Omental fat pad (tissue), 4 donors: ENCODE data around the gene WDR27. TPM values are rescaled to one million over a fixed set of nuclear protein-coding genes. Genes with fewer than 3 reads are reported as not detected.

ENCODE experiments used
- ATAC-seq: fragments of 150-250 bp; one replicate; pipeline ENCODE4 v1.9.1; 2016; ENCODE audit warnings: mild to moderate bottlenecking, moderate library complexity; ENCODE audit not compliant: low FRiP score
- DNase-seq: peaks from one replicate; pipeline ENCODE4 v3.0.0-alpha.2; 2019; ENCODE audit warnings: low spot score
- total RNA-seq, 4 donors: library from RNA; depleted of rRNA; stranded (reverse); fragments of >200 nt; gene quantifications; one replicate each; pipeline ENCODE4 v1.1.0, GENCODE V29; 2016
- TF ChIP-seq, protein P1 (sequence below), 3 donors: fragments of 450-650 bp; IDR thresholded peaks; one replicate each; pipeline ENCODE4 v1.5.1; 2016 to 2017; ENCODE audit warnings: antibody characterized with exemption in 3 of 3, mild to moderate bottlenecking in 3 of 3, moderate library complexity in 2 of 3

WDR27 gene
- total RNA-seq, 4 donors from 2014 or later = 18.9 to 35.9 (median 21.7) TPM

DNA sequence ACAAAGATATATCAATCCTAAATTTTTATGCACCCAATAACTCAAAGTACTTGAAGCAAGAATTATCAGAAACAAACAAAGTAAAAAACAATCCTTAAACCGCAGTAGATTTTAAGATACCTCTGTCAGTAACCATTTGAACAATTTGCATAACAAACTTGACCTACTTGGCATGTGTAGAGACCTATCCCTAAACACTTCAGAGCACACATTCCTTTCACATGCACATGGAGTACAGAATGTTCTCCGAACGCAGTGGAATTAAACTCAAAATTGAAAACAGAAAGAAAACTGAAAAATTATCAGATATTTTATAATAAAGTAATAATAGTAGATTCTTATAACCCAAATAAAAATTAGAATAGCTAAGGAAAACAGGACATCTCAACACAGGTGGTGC lies 285.6 kb downstream of the WDR27 start:
- no peak for ATAC-seq
- DNase-seq = no peak
- TF ChIP-seq, protein P1, sequence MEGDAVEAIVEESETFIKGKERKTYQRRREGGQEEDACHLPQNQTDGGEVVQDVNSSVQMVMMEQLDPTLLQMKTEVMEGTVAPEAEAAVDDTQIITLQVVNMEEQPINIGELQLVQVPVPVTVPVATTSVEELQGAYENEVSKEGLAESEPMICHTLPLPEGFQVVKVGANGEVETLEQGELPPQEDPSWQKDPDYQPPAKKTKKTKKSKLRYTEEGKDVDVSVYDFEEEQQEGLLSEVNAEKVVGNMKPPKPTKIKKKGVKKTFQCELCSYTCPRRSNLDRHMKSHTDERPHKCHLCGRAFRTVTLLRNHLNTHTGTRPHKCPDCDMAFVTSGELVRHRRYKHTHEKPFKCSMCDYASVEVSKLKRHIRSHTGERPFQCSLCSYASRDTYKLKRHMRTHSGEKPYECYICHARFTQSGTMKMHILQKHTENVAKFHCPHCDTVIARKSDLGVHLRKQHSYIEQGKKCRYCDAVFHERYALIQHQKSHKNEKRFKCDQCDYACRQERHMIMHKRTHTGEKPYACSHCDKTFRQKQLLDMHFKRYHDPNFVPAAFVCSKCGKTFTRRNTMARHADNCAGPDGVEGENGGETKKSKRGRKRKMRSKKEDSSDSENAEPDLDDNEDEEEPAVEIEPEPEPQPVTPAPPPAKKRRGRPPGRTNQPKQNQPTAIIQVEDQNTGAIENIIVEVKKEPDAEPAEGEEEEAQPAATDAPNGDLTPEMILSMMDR (IDR thresholded peaks at IDR 0.05) = no peak

DNA sequence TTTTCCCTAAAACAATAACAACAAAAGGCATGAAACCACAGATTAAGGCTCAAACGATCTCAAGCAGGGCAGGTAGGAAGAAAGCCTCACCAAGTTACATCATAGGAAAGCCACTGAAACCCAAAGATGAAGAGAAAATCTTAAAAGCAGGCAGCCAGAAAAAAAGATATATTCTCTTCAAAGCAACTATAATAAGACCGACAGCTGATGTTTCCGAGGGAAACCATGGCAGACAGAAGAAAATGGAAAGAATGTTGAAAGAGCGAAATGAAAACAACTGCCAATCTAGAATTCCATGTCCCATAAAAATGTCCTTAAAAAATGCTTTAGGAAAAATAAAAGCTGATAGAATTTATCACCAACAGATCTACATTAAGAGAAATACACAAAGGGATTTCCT lies 286.6 kb downstream of the WDR27 start:
- TF ChIP-seq, protein P1 (IDR thresholded peaks at IDR 0.05) = no peak
- DNase-seq = no peak
- ATAC-seq = no peak

DNA sequence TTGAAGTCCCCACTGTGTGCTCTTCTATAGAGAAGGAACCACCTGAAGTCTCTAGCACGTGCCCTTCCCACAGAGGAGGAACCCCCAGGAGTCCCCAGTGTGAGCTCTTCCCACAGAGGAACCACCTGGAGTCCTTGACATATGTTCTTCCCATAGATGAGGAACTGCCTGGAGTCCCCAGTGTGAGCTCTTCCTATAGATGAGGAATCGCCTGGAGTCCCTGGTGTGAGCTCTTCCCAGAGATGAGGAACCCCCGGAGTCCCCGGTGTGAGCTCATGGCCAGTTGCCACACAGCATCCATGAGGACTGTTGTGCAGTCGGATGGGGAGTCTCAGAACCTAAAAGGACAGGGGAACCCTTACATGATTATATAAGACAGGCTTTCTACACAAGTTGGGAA lies 290.1 kb downstream of the WDR27 start:
- DNase-seq (no peak), ATAC-seq (no peak)
- TF ChIP-seq, protein P1 (IDR thresholded peaks at IDR 0.05) = no peak

DNA sequence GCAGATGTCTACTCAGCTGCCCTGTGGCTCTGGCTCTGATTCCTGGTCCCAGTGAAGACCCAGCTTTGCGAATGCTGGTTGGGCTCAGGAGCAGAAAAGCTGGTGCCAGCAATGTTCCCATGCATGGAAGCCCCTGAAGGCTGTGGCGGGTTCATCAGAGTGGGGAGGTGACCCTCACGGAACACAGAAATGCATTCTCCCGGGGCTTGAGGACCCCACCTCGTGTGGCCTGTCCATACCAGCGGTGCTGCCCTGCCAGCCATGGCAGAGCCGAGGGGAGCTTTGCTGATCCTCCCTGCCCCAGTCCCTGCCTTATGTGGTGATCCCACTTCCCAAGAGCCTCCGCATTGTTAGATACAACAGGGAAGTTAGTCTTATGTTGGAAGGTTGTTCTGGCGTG lies 290.5 kb downstream of the WDR27 start:
- TF ChIP-seq, protein P1 (IDR thresholded peaks at IDR 0.05) = no peak
- no peak for DNase-seq
- no peak for ATAC-seq

DNA sequence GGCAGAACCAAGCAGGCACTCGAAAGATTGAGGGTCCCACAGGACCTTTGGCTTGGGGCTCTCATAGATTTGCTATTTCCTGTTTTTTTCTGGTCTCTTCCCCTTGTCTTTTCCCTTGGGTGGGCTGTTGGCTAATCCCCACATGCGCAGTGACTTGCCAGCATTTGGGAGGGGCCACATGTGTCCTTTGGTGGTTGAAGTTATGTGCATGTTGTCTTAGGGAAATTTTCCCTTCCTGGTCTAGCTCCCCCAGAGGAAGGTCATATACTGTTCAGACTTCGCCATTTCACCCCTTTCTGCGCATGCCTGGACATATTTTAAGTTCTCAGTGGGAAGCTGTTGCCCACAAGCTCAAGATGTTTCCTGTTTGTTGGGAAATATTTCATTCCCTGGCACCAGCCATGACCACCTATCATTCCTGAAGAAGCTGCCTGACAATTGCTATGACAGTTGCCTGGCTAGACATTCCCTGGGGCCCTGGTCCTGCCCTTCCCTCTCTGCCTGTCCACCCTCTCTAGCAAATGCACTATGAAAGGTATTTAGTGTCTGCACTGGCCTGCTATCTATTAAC lies 292.0 kb downstream of the WDR27 start:
- no peak for ATAC-seq

DNA sequence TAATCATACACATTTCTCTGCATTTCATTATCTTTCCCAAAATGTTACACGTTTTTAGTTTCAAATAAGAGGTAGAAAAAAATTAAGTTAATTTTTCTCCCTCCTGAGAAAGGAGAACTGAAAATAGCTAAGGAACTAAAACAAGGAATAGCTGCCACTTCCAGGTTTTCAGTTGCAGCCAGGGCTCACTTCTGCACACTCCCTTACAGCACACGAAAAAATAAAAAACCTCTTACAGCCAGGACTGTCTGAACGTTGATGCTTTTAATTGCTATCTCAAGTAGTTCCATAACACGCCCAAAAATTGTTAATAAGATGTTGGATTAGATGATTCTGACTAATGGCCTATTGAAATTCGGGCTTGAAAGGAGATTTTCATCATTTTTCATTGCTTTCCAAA lies 294.5 kb downstream of the WDR27 start:
- TF ChIP-seq, protein P1 (IDR thresholded peaks at IDR 0.05) = no peak
- no peak for ATAC-seq
- no peak for DNase-seq

More for the DNA sequence above, 292.0 kb downstream of the WDR27 start:
- TF ChIP-seq, protein P1 (IDR thresholded peaks at IDR 0.05) = no peak
- no peak for DNase-seq

Other genes starting within 250 kb of the WDR27 start
- gene C6orf120, start 97 bp upstream of the WDR27 start, total RNA-seq = 10 to 100 TPM; 41.2 to 45.0 (median 43.0) TPM
- gene PHF10, start 22.5 kb upstream of the WDR27 start, total RNA-seq = 10 to 100 TPM; 32.9 to 49.4 (median 43.7) TPM
- gene DYNLT2, start 49.5 kb upstream of the WDR27 start, total RNA-seq = 1 to 10 TPM in 3 of 4 donors, under 1 TPM in 1; 0.94 to 2.5 (median 2.1) TPM
- 10 to 100 TPM; 11.9 to 30.3 (median 20.2) TPM for gene ERMARD, start 49.6 kb upstream of the WDR27 start, total RNA-seq